Posterior vena cava (tissue), 2 donors: ENCODE results near the gene PRR36. TPM values are rescaled to one million over a fixed set of nuclear protein-coding genes. Genes with fewer than 3 reads are reported as not detected.
"Not testable (repeated sequence)": the region's sequence is repeated elsewhere in the genome, so short reads cannot be mapped to it uniquely, and the experiment has no call there.

ENCODE experiments used
- DNase-seq: peaks from one replicate; pipeline ENCODE4 v3.0.0-alpha.2; 2020; ENCODE audit warnings: low spot score
- intact Hi-C, 2 donors: fragments of 100-400 bp; cut with DNase I; formaldehyde crosslinking; loops; one replicate each; pipeline versions ENCODE4 v1.14.1 to v1.14.2; 2022 to 2023
- total RNA-seq, 2 donors: library from RNA; stranded (reverse); fragmentation: NEBNext Ultra II Directional; extraction: Animal tissue kit (Norgen Biotek cat#: 25700); gene quantifications; one replicate each; pipeline ENCODE4 v1.2.1, GENCODE V29; 2021
- donor health status: DM: yes; HTN: yes; CAD: no.
- donor health status: DM: yes; HTN: yes; CAD: no.

The PRR36 gene
- total RNA-seq, 2 donors from 2014 or later = 0.09 to 0.14 TPM

GRCh38 chr19:7902796-7903243 lies 28.6 kb upstream of the PRR36 start:
- intact Hi-C loops = no loop called here
- no peak for DNase-seq

- no peak for DNase-seq
- intact Hi-C loops = no loop called here
Observed at GRCh38 chr19:7901337-7901736, 27.1 kb upstream of the PRR36 start.

DNA sequence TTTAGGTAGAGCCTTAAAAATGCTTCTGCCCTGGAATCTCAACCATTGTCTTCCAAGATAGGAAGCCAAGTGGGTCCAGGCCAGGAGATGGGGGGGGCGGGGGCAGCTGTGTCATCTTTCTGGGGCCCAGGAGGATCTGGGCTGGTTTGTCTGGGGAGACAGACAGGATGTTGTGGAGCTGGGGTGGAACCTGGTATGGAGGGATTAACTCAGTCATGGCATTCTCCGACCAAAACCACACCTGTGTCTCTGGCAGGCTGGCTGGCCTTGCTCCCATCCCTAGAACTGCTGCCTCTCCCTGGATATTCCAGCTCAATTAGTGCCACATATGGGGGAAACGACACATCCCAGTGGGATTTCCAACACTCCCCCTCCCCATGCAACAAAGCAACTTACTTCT lies 26.7 kb upstream of the PRR36 start:
- intact Hi-C loops = no loop called here
- DNase-seq = no peak

DNA sequence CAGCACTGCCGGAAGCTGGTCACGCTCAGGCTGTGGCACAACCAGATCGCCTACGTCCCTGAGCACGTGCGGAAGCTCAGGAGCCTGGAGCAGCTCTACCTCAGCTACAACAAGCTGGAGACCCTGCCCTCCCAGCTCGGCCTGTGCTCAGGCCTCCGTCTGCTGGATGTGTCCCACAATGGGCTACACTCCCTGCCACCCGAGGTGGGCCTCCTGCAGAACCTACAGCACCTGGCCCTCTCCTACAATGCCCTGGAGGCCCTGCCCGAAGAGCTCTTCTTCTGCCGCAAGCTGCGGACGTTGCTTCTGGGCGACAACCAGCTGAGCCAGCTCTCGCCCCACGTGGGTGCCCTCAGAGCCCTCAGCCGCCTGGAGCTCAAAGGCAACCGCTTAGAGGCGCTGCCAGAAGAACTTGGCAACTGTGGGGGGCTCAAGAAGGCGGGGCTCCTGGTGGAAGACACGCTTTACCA lies 26.2 kb upstream of the PRR36 start:
- intact Hi-C loops = no loop called here
- peak; percentile 70 for DNase-seq

- intact Hi-C loops = no loop called here
Observed at GRCh38 chr19:7899751-7900378, 25.7 kb upstream of the PRR36 start.

GRCh38 chr19:7898967-7899366 lies 24.8 kb upstream of the PRR36 start:
- DNase-seq = no peak
- intact Hi-C loops = no loop called here

More at GRCh38 chr19:7899751-7900378, 25.7 kb upstream of the PRR36 start:
- DNase-seq = peak; percentile 77

- intact Hi-C loops = no loop called here
- no peak for DNase-seq
Observed at GRCh38 chr19:7897292-7897691, 23.1 kb upstream of the PRR36 start.

- DNase-seq = no peak
- intact Hi-C loops = no loop called here
Observed at GRCh38 chr19:7895565-7895964, 21.4 kb upstream of the PRR36 start.

DNA sequence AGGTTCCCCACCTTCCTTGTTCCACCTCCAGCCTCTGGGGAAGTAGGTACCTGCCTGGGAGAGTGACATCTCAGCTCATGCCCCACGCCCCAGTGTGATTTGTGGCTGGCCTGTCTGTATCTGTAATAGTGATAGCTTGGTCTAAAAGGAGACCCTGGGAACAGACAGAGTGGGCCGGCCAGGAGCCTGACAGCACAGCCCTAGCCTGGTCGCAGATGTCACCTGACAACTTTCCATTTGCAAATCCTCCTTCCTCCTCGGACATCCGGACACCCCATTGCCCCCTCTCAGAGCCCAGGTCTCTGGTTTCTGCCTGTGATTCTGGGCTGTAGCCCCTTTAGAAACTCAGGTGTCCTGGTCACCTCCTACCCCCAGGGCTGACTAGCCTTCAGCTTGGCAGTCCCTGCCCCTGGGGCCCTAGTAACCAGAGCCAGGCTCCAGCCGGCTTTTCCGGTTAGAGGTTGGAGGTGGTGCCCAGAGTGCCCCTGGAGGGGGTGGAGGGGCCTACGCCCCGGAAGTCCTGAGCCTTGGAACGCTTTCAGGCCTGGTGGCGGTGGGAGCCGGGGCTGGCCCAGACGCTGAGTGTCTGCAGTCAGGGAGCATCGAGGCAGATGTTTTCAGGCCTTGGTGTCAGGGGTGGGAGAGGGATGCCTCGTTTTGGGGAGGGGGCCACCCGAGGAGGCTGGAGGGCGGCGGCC lies 20.6 kb upstream of the PRR36 start:
- intact Hi-C loops = no loop called here

GRCh38 chr19:7893362-7894101 lies 19.3 kb upstream of the PRR36 start:
- DNase-seq, intact Hi-C loops: not testable (repeated sequence)

More for the DNA sequence above, 20.6 kb upstream of the PRR36 start:
- no peak for DNase-seq

DNA sequence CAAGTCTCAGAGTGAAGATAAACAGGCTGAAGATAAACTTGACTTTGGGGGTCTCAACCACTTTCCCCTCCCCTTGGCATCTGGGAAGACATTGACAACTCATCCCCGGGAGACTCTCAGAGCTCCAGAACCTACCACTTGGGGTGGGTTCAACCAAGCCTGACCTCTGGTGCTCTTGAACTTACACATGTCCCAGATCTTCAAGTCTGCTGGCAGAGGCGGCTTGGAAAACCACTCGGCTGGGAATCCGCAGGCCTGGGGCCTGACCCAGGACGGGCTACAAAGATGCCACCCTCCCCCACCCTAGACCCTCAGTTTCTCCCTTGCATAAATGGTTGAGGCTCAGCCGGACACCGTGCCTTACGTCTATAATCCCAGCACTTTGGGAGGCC lies 14.6 kb upstream of the PRR36 start:
- DNase-seq = no peak
- intact Hi-C loops = no loop called here

- no peak for DNase-seq
- intact Hi-C loops = no loop called here
Observed at GRCh38 chr19:7888145-7888825, 14.1 kb upstream of the PRR36 start, which contains the start of gene LRRC8E. TSS of gene LRRC8E (plus strand) at chr19:7888510. CDS start at chr19:7895604, 7,094 bp downstream.

DNA sequence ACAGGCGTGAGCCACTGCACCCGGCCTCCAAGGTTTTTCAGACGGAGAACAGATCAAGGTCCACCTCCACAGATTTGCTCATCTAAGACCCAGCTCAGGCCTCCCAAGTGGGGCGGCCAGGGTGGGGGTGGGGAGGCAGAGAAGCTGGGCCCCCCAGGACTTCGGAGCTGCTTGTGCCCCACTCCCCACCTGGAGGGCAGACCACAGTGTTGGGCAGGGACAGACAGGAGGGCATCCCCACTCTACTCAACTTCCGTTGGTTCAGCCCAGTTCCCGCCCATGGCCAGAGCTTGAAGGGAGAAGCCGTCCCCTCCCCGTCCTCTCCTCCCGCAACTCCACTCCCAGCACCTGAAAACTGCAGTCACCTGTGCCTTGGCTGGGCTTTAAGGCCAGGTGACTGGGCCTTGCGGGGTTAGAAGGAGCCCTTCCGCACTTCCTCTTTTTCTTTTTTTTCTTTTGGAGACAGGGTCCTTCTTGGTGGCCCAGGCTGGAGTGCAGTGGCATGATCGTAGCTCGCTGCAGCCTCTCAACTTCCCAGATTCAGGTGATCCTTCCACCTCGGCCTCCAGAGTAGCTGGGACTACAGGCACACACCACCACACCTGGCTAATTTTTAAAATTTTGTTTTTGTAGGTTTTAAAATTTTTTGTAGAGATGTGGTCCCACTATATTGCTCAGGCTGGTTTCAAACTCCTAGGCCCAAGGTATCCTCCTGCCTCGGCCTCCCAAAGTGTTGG lies 13.4 kb upstream of the PRR36 start:
- no peak for DNase-seq
- intact Hi-C loops = no loop called here

DNA sequence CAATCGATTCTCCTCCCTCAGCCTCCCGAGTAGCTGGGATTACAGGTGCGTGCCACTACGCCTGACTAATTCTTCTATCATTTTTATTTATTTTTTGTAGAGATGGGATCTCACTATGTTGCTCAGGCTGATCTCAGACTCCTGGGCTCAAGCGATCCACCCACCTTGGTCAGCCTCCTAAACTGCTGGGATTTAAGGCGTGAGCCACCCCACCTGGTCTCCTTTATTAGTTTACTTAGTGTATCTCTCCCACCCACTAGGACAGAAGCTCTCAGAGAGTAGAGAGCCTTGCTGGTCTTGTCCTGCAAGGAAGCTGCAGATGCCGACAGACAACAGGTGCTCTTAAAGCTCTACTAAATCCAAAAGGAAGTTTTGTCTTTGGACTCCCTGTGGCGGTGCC lies 11.6 kb upstream of the PRR36 start:
- DNase-seq = no peak
- intact Hi-C loops = no loop called here

DNA sequence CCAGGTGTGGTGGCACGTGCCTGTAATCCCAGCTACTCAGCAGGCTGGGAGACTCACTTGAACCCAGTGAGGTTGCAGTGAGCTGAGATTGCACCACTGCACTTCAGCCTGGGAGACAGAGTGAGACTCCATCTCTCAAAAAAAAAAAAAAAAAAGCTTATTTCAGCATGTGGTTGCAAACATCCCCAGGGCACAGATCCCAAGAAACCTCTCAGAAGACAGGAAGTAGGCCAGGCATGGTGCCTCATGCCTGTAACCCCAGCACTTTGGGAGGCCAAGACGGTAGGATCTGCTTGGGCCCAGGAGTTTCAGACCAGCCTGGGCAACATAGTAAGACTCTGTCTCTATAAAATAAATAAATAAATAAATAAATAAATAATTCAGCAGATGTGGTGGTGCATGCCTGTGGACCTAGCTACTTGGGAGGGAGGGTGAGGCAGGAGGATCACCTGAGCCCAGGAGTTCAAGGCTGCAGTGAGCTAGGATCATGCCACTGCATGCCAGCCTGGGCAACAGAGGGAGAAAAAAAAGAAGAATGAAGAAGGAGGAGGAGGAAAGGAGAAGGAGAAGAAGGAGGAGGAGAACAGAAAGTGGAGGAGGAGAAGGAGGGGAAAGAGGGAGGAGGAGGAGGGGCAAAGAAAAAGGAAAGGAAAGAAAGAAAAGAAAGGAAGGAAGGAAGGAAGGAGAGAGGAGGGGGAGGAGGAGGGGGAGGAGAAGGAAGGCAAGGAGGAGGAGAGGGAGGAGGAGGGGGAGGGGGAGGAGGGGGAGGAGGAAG lies 9.8 kb upstream of the PRR36 start:
- DNase-seq = no peak
- intact Hi-C loops = no loop called here

GRCh38 chr19:7883105-7883504 lies 8.9 kb upstream of the PRR36 start:
- intact Hi-C loops = no loop called here
- no peak for DNase-seq

- intact Hi-C loops = no loop called here
- no peak for DNase-seq
Observed at GRCh38 chr19:7881910-7882309, 7.7 kb upstream of the PRR36 start.

DNA sequence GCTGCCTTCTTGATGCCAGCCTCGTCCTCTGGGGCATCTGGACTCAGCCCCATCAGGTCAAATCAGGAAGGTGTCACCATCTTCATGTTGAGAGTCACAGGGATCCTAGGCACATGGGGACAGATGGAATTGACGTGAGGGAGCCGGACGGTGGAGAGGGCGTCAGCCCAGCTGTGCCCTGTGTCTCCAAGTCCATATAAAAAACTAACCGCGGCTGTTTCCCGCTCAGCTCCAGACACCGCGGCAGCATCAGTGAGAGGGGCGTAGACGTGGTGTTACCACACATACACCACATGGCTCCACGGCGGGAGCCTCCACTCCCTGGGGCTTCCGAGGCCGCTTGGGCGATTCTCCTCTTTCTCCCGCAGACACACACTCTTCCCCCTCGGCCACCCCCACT lies 5.6 kb upstream of the PRR36 start:
- intact Hi-C loops = no loop called here
- DNase-seq = no peak
